Ovary (tissue), 3 donors: ENCODE results near the gene CFAP300.

ENCODE experiments used
- POLR2A ChIP-seq: fragments of 450-650 bp; IDR thresholded peaks from one replicate; pipeline ENCODE4 v1.6.1; 2017; ENCODE audit warnings: antibody characterized with exemption, mild to moderate bottlenecking, moderate library complexity
- TF ChIP-seq, protein P1 (sequence below), 3 donors: fragments of 450-650 bp in 2 of 3; fragments of 200-600 bp in 1 of 3; IDR thresholded peaks; one replicate each; pipeline versions ENCODE4 v1.5.1 to v1.8.0; 2016 to 2022; ENCODE audit warnings: antibody characterized with exemption in 3 of 3, mild to moderate bottlenecking in 1 of 3
- donor health status: DM: no; HTN: no; CAD: no.

DNA sequence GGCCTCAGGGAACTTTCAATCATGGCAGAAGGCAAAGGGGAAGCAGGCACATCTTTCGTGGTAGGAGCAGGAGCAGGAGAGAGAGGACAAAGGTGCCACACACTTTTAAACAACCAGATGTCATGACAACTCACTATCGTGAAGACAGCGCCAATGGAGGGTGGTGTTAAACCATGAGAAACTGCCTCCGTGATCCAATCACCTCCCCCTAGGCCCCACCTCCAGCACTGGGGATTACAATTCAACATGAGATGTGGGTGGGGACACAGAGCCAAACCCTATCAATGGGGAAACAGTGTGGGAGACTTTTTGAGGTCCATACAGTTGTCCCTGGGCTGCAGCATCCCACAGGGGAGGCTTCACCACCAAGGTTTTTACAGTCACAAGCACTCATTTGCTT lies 41.9 kb upstream of the CFAP300 start:
- no peak for TF ChIP-seq POLR2A
- TF ChIP-seq, protein P1, sequence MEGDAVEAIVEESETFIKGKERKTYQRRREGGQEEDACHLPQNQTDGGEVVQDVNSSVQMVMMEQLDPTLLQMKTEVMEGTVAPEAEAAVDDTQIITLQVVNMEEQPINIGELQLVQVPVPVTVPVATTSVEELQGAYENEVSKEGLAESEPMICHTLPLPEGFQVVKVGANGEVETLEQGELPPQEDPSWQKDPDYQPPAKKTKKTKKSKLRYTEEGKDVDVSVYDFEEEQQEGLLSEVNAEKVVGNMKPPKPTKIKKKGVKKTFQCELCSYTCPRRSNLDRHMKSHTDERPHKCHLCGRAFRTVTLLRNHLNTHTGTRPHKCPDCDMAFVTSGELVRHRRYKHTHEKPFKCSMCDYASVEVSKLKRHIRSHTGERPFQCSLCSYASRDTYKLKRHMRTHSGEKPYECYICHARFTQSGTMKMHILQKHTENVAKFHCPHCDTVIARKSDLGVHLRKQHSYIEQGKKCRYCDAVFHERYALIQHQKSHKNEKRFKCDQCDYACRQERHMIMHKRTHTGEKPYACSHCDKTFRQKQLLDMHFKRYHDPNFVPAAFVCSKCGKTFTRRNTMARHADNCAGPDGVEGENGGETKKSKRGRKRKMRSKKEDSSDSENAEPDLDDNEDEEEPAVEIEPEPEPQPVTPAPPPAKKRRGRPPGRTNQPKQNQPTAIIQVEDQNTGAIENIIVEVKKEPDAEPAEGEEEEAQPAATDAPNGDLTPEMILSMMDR (IDR thresholded peaks at IDR 0.05), result no peak
